Esophagus (tissue), 2 donors: ENCODE measurements around the gene BATF. TPM values are rescaled to one million over a fixed set of nuclear protein-coding genes. Genes with fewer than 3 reads are reported as not detected.

Experiments used
- H3K27ac ChIP-seq, 2 donors: one replicate each; pipeline ENCODE4 v1.5.1; 2013; ENCODE audit warnings: low read depth in 2 of 2, mild to moderate bottlenecking in 2 of 2, inconsistent platforms in 1 of 2, low read length in 1 of 2, moderate library complexity in 1 of 2
- H3K27me3 ChIP-seq, 2 donors: one replicate each; pipeline ENCODE4 v1.6.1; 2013; ENCODE audit warnings: low read length in 2 of 2, control low read depth in 1 of 2, mild to moderate bottlenecking in 1 of 2; ENCODE audit not compliant: insufficient read depth in 2 of 2, control insufficient read depth in 1 of 2
- H3K36me3 ChIP-seq, 2 donors: one replicate each; pipeline ENCODE4 v1.6.1; 2013; ENCODE audit warnings: low read length in 1 of 2; ENCODE audit not compliant: control insufficient read depth in 2 of 2, insufficient read depth in 2 of 2
- H3K4me1 ChIP-seq, 2 donors: one replicate each; pipeline ENCODE4 v1.6.1; 2013; ENCODE audit warnings: low read length in 1 of 2; ENCODE audit not compliant: control insufficient read depth in 2 of 2, insufficient read depth in 2 of 2
- H3K4me3 ChIP-seq, 2 donors: one replicate each; pipeline ENCODE4 v1.5.1; 2013; ENCODE audit warnings: low read length in 2 of 2, mild to moderate bottlenecking in 2 of 2, low read depth in 1 of 2, moderate library complexity in 1 of 2
- H3K9me3 ChIP-seq, 2 donors: one replicate each; pipeline ENCODE4 v1.6.1; 2013; ENCODE audit warnings: mild to moderate bottlenecking in 2 of 2, low read depth in 1 of 2, low read length in 1 of 2, moderate library complexity in 1 of 2; ENCODE audit not compliant: control insufficient read depth in 2 of 2, insufficient read depth in 1 of 2
- WGBS, 2 donors: extraction: QIAGEN DNeasy Blood & Tissue Kit; methylation state at CpG; one replicate each; pipeline ENCODE4 v1.1.7; 2013; 5-methylcytosine and 5-hydroxymethylcytosine counted together
- polyA plus RNA-seq, 2 donors: library from polyadenylated mRNA; stranded (reverse); fragments of 200-250 nt; gene quantifications; one replicate each; pipeline ENCODE4 v1.2.3, GENCODE V29; 2013
- donor health status: healthy with polysubstance abuse.
- donor health status: Bipolar disorder and iron deficiency.

Gene BATF
- polyA plus RNA-seq, 2 donors, result 1.8 to 2.0 TPM

DNA sequence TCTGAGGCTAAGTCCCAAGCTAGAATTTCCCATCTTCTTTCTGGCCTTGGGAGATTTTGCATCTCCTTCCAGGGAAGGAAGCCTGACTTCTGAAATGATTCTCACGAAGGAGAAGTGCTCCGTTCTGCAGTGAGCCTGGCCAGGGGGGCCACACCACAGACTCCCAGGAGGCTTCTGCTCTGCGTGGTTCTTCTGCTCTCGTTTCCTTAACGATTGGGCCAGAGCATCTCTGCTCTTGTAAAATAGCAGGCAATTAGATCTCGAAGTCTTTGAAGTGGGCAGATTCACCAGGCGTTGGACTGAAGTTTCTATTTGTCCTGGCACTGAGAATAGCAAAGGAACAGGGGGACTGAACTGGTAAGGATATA lies 6.7 kb upstream of the BATF start:
- H3K27ac ChIP-seq, result peak overlapping the region in 1 of 2 donors; percentile 6
- no peaks in the 10 kb centered on the region for H3K4me1 ChIP-seq
- 39 to 56% methylated on average over 7 of the region's 7 CpGs for WGBS, 2 donors
- H3K4me3 ChIP-seq, result no peak overlapping the region
- no peaks in the 10 kb centered on the region for H3K27me3 ChIP-seq
- no peaks in the 10 kb centered on the region for H3K9me3 ChIP-seq
- no peaks in the 10 kb centered on the region for H3K36me3 ChIP-seq

DNA sequence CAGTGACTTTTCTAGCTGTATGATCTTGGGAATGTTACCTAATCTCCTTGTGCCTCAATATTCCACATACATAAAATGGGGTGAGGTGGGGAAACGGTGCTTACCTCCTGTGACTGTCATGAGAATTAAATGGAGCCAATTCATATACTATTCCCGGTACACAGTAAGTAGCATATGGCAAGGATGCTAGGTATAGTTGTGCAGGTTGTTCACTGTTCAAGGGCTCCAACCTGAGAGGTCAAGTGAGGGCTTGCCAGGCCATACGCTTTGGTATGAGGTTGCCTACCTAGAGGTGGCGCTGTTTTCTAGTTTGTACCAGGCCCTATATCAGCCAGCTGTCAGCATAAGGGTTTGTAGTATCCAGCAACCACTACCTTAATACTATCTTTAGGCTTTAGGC lies 3.6 kb upstream of the BATF start:
- H3K9me3 ChIP-seq, result no peaks in the 10 kb centered on the region
- WGBS, 2 donors, result 73 to 74% methylated on average over 4 of the region's 4 CpGs
- H3K36me3 ChIP-seq, result no peaks in the 10 kb centered on the region
- H3K27me3 ChIP-seq, result no peaks in the 10 kb centered on the region
- H3K27ac ChIP-seq, result no peak overlapping the region
- H3K4me3 ChIP-seq, result no peak overlapping the region
- no peaks in the 10 kb centered on the region for H3K4me1 ChIP-seq

DNA sequence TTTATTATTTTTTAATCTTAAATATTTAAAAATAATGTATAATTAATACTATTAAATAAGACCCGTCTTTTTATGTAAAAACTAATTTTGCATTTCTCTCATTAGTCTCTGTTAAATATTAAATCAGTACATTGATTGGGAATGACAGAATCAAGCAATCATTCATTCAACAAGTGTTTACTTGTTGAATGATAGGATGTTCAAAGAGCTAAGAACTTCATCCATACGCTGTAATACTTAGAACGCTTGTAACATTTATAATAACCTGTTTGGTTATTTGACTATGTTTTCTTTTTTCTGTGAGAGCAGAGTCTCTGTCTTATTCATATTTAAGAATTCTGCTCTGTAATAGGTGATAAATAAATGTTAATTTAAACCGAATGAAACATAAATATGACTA lies 2.9 kb upstream of the BATF start:
- Histone ChIP-seq H3K27me3 (no peaks in the 10 kb centered on the region), H3K36me3 (no peaks in the 10 kb centered on the region), H3K4me3 (no peak overlapping the region), H3K9me3 (no peaks in the 10 kb centered on the region), H3K4me1 (peaks cover 0 to 5% of the 10 kb centered on the region in 2 donors), H3K27ac (no peak overlapping the region)
- 92 to 93% methylated on average over 4 of the region's 4 CpGs for WGBS, 2 donors

DNA sequence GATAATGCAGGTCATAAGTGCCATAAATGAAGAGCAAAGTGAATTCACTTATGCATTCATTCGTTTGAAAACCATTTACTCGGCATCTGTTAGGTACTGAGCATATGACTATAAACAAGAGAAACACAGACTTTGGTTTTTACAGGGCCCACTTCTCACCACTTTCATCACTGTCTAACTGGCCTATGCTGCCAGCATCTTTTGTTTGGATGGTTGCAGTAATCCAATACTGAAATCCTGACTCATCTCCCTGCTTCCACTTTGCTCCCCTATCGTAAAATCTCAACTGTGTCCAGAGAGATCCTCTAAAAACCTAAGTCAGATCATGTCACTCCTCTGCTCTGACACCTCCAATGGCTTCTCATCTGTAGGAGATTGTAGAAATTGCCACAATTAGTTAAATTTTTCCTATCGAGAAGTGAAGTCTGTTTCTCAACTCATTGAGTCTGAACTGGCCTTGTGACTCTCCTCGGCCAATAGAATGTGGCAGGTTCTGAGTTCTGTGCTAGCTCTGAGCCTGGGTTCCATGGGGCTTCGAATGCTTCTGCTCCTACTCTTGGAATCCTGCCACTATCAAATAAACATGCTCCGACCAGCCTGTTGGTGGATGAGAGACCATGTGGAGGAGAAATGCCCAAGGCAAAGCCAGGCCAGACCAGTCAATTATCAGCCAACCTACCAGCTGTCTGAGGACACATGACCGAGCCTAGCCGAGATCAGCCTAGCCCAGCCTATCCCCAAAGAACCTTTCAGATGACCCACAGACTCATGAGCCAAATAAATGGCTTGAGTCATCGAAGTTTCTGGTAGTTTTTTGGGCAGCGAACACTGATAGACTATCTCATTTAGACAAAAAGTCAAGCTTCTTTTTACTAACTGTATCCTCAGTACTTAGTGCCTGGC lies 2.2 kb upstream of the BATF start:
- no peaks in the 10 kb centered on the region for H3K9me3 ChIP-seq
- no peaks in the 10 kb centered on the region for H3K27me3 ChIP-seq
- H3K36me3 ChIP-seq, result no peaks in the 10 kb centered on the region
- H3K27ac ChIP-seq, result no peak overlapping the region
- WGBS, 2 donors, result 83 to 84% methylated on average over 11 of the region's 11 CpGs
- peaks cover 0 to 5% of the 10 kb centered on the region in 2 donors for H3K4me1 ChIP-seq
- H3K4me3 ChIP-seq, result no peak overlapping the region

DNA sequence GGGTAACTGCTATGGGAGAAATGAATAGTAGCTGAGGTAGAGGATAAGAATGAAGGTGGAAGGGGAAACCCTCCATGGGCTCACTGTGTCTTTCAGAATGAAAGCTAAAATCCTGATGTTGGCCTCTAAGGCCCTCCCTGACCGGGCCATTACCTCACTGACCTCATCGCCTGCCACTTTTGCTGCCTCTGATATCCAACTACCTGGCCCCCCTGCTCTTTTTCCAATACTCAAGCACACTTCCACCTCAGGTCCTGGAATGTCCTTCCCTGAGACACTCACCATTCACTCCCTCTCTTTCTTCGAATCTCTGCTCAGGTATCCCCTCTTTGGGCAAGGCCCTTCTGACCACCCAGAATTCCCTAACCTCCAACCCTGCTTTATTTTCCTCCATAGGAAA lies 1.4 kb upstream of the BATF start:
- no peak overlapping the region for H3K4me3 ChIP-seq
- no peaks in the 10 kb centered on the region for H3K36me3 ChIP-seq
- no peak overlapping the region for H3K27ac ChIP-seq
- no peaks in the 10 kb centered on the region for H3K27me3 ChIP-seq
- H3K9me3 ChIP-seq, result no peaks in the 10 kb centered on the region
- 87 to 89% methylated on average over 3 of the region's 3 CpGs for WGBS, 2 donors
- peaks cover 0 to 5% of the 10 kb centered on the region in 2 donors for H3K4me1 ChIP-seq

DNA sequence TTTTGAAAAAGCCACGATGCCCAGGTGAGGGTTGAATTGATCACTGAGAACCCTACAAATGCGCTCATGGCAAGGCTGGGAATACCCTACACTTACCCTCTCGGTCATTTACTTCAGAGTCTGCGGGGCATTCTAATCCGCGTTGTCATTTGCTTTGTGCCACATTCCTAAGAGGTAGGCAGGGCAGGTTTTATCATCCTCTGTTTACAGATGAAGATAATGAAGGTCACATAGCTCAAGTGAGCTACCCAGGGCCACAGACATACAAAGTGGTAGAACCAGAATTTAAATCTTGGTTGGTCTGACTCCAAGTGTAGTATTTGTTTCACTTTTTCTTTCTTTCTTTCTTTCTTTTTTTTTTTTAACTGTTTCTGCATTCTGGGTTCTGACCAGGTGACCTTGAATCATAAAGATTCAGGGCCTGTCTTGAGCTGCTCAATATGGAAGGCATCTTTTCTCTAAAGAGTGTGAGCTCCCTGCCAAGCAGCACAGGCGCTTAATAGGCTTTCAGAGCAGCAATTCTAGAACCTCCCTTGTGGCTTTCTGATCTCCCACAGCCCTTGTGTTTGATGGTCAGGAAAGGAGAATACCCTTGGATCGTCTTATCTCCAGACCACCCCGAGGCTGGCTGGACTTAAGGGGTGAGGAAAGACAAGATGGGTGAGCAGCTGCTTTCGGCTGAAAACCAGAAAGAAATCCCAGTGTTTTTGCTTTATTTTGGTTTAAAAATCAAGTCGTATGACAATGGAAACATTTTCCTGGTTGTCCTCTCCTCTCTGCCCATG lies 662 bp upstream of the BATF start:
- 38 to 48% methylated on average over 11 of the region's 11 CpGs for WGBS, 2 donors
- Histone ChIP-seq H3K4me1 (peaks cover 0 to 5% of the 10 kb centered on the region in 2 donors), H3K36me3 (no peaks in the 10 kb centered on the region), H3K4me3 (no peak overlapping the region), H3K27ac (peak overlapping the region in 1 of 2 donors; percentile 43), H3K9me3 (no peaks in the 10 kb centered on the region), H3K27me3 (no peaks in the 10 kb centered on the region)

DNA sequence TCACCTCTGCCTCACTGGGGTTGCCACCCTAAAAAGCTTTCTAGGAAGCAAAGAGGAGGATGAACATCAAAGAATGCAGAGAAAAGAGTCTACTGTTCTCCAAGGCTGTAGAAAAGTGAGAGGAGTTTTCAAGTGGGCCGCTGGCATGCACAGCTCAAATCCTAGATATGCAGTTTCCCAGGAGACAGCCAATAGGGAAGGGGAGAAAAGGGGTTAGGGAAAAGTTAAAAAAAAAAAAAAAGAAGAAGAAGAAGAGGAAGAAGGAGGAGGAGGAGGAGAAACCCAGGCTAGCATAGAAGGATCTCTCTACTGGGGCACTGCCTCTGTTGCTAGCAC lies 682 bp downstream of the BATF start:
- Histone ChIP-seq H3K9me3 (no peaks in the 10 kb centered on the region), H3K27ac (peak overlapping the region in 1 of 2 donors; percentile 68), H3K27me3 (no peaks in the 10 kb centered on the region), H3K36me3 (no peaks in the 10 kb centered on the region), H3K4me1 (peaks cover 0 to 5% of the 10 kb centered on the region in 2 donors), H3K4me3 (peak overlapping the region; percentile 34 to 55)
- WGBS, 2 donors, result 76 to 82% methylated on average over 1 of the region's 1 CpG

DNA sequence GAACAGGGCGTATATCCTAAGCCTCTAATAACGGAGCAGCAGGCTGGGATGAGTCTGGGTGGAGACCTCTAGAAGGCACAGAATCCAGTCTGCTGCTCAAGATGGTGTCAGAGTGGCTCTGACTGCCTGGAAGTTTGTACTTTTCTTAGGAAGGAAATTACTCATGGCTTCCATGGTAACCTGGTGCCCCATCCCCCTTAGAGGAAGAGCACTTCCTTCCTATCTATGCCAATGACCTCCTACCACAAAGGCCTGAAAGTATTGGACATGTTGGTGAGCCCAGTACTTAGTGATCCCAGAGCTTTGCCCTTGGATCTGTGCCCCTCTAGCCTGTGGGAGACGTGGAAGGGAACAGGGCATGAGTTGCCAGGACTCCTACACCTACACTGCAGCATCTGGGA lies 1.5 kb downstream of the BATF start:
- WGBS, 2 donors, result 60 to 65% methylated on average over 3 of the region's 3 CpGs
- H3K4me1 ChIP-seq, result peaks cover 0 to 5% of the 10 kb centered on the region in 2 donors

DNA sequence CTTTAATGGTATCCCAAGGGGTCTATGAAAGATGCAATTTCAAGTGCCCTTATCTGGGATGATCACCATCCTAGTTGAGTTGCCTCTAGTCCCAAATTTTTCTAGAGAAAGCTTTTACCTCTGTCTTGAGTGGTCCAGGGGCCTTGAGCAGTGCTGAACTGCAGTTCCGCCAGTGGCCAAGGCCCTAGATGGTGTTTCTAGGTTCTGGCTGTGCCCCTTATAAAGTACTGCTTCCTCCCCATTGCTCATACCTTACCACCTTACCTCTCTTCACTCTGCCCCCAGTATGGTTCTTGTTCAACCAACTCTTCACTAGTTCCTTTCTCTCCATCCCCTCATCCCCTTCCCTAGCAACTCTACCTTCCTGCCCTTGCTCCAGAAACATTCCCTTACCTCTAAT lies 3.7 kb downstream of the BATF start:
- Histone ChIP-seq H3K27ac (no peak overlapping the region), H3K27me3 (no peaks in the 10 kb centered on the region), H3K4me3 (no peak overlapping the region), H3K4me1 (peaks cover 0 to 5% of the 10 kb centered on the region in 2 donors), H3K9me3 (no peaks in the 10 kb centered on the region), H3K36me3 (no peaks in the 10 kb centered on the region)
- 88 to 93% methylated on average over 1 of the region's 1 CpG for WGBS, 2 donors

More for the DNA sequence above, 1.5 kb downstream of the BATF start:
- Histone ChIP-seq H3K9me3 (no peaks in the 10 kb centered on the region), H3K27ac (peak overlapping the region in 1 of 2 donors; percentile 36), H3K36me3 (no peaks in the 10 kb centered on the region), H3K27me3 (no peaks in the 10 kb centered on the region), H3K4me3 (peak overlapping the region in 1 of 2 donors; percentile 19)
